HG02943 (cell line): ENCODE data around the gene TTC24.

Experiments used
- ATAC-seq: cut with Tn5 transposase; IDR thresholded peaks from one replicate; pipeline ENCODE4 v1.9.1; 2021; ENCODE audit warnings: mild to moderate bottlenecking, low read depth, moderate library complexity; ENCODE audit not compliant: unreplicated experiment

Gene TTC24

DNA sequence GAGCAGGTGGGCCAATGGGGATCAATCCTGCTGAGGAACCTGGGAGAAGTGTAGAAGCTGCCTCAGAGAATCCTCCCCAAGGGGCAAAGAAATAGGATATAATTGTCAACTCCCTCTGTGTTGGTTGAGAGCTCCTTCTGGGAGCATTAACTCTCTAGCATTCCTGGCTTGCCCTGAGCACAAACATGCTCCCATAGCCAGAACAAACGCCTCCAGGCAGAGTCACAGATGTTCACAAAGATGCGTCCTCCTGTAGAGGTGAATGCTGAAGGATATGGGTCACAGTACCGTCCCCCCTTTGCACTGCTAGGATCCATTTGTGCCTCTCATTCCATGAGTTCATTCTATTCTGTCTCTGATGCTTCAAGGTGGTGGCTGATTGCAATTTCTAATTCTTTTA is 52.8 kb downstream of the TTC24 start:
- ATAC-seq: no peak
